H9 (cell line): ENCODE measurements around the gene TENM4. TPM values are rescaled to one million over a fixed set of nuclear protein-coding genes. Genes with fewer than 3 reads are reported as not detected.

Experiments
- DNase-seq: peaks from one replicate; pipeline ENCODE4 v3.0.0-alpha.2; 2017
- H2AFZ ChIP-seq: one replicate; pipeline ENCODE4 v1.6.1; 2013; ENCODE audit warnings: mild to moderate bottlenecking, low read length, control low read depth, moderate library complexity
- H2AK5ac ChIP-seq: 2 replicates; pipeline ENCODE4 v1.6.1; 2013; ENCODE audit warnings: low read length, control low read depth, mixed read lengths; ENCODE audit not compliant: insufficient read length
- H2BK120ac ChIP-seq: one replicate; pipeline ENCODE4 v1.6.1; 2013; ENCODE audit warnings: low read depth, mild to moderate bottlenecking, low read length, control low read depth, inconsistent platforms; ENCODE audit not compliant: poor library complexity, severe bottlenecking
- H2BK12ac ChIP-seq: 2 replicates; pipeline ENCODE4 v1.6.1; 2013; ENCODE audit warnings: low read length, control low read depth, mixed read lengths, low read depth; ENCODE audit not compliant: insufficient read length
- H2BK15ac ChIP-seq: 2 replicates; pipeline ENCODE4 v1.6.1; 2013; ENCODE audit warnings: low read depth, low read length, control low read depth
- H2BK20ac ChIP-seq: one replicate; pipeline ENCODE4 v1.6.1; 2013; ENCODE audit warnings: low read depth, mild to moderate bottlenecking, low read length, control low read depth, inconsistent platforms; ENCODE audit not compliant: poor library complexity, severe bottlenecking
- H2BK5ac ChIP-seq: 2 replicates; pipeline ENCODE4 v1.6.1; 2013; ENCODE audit warnings: low read length, control low read depth, mixed read lengths; ENCODE audit not compliant: insufficient read length
- H3K14ac ChIP-seq: 2 replicates; pipeline ENCODE4 v1.6.1; 2013; ENCODE audit warnings: low read length, control low read depth; ENCODE audit not compliant: insufficient read depth
- H3K18ac ChIP-seq: 2 replicates; pipeline ENCODE4 v1.6.1; 2013; ENCODE audit warnings: low read depth, mild to moderate bottlenecking, mixed read lengths, low read length, control low read depth; ENCODE audit not compliant: insufficient read length
- H3K23ac ChIP-seq: 2 replicates; pipeline ENCODE4 v1.6.1; 2013; ENCODE audit warnings: low read length, control low read depth, mixed read lengths, low read depth; ENCODE audit not compliant: insufficient read length
- H3K23me2 ChIP-seq: 2 replicates; pipeline ENCODE4 v1.6.1; 2013; ENCODE audit warnings: low read depth, mild to moderate bottlenecking, mixed read lengths, low read length, control low read depth; ENCODE audit not compliant: insufficient read length, poor library complexity, severe bottlenecking
- H3K27ac ChIP-seq: 2 replicates; pipeline ENCODE4 v1.5.1; 2013; ENCODE audit warnings: low read length, control low read depth, mixed read lengths, low read depth; ENCODE audit not compliant: insufficient read length
- H3K27me3 ChIP-seq: 2 replicates; pipeline ENCODE4 v1.6.1; 2013; ENCODE audit warnings: low read length, control low read depth, inconsistent platforms; ENCODE audit not compliant: insufficient read depth
- H3K4ac ChIP-seq: 2 replicates; pipeline ENCODE4 v1.6.1; 2013; ENCODE audit warnings: low read depth, mild to moderate bottlenecking, control low read depth, inconsistent platforms, low read length, moderate library complexity
- H3K4me1 ChIP-seq: 2 replicates; pipeline ENCODE4 v1.6.1; 2013; ENCODE audit warnings: low read length, control low read depth, inconsistent platforms; ENCODE audit not compliant: insufficient read depth
- H3K4me2 ChIP-seq: 2 replicates; pipeline ENCODE4 v1.6.1; 2013; ENCODE audit warnings: low read length, control low read depth, mixed read lengths; ENCODE audit not compliant: insufficient read length, insufficient read depth
- H3K56ac ChIP-seq: 2 replicates; pipeline ENCODE4 v1.6.1; 2013; ENCODE audit warnings: low read depth, mild to moderate bottlenecking, mixed read lengths, low read length, control low read depth; ENCODE audit not compliant: insufficient read length
- H3K79me1 ChIP-seq: 2 replicates; pipeline ENCODE4 v1.6.1; 2013; ENCODE audit warnings: low read depth, mild to moderate bottlenecking, moderate library complexity, low read length, control low read depth, inconsistent platforms; ENCODE audit not compliant: insufficient read depth, poor library complexity, severe bottlenecking
- H3K79me2 ChIP-seq: 2 replicates; pipeline ENCODE4 v1.6.1; 2013; ENCODE audit warnings: low read length, control low read depth, inconsistent platforms; ENCODE audit not compliant: insufficient read depth
- H3K9ac ChIP-seq: 2 replicates; pipeline ENCODE4 v1.6.1; 2013; ENCODE audit warnings: low read length, control low read depth, mixed read lengths; ENCODE audit not compliant: insufficient read length; ENCODE audit errors: extremely low read depth
- H3K9me3 ChIP-seq: one replicate; pipeline ENCODE4 v1.6.1; 2013; ENCODE audit warnings: low read depth, low read length, inconsistent platforms; ENCODE audit not compliant: control insufficient read depth
- H3T11ph ChIP-seq: one replicate; pipeline ENCODE4 v1.6.1; 2013; ENCODE audit warnings: mild to moderate bottlenecking, low read length, control low read depth, inconsistent platforms
- H4K20me1 ChIP-seq: one replicate; pipeline ENCODE4 v1.6.1; 2013; ENCODE audit not compliant: control insufficient read depth, insufficient read length, insufficient read depth
- H4K5ac ChIP-seq: 2 replicates; pipeline ENCODE4 v1.6.1; 2013; ENCODE audit warnings: low read depth, mild to moderate bottlenecking, mixed read lengths, low read length, control low read depth; ENCODE audit not compliant: insufficient read length
- H4K8ac ChIP-seq: replicated peaks from 2 replicates; pipeline ENCODE4 v1.6.1; 2013; ENCODE audit warnings: low read length, control low read depth, mixed read lengths, low read depth; ENCODE audit not compliant: insufficient read length
- H4K91ac ChIP-seq: 2 replicates; pipeline ENCODE4 v1.6.1; 2013; ENCODE audit warnings: low read depth, mild to moderate bottlenecking, moderate library complexity, mixed read lengths, low read length, control low read depth; ENCODE audit not compliant: insufficient read length
- H3K27ac Mint-ChIP-seq, 3 experiments: 2 replicates in 2 of 3; 3 replicates in 1 of 3; pipeline ENCODE4 v1.8.0; 2020 to 2021; ENCODE audit warnings: mixed read lengths in 3 of 3, mild to moderate bottlenecking in 1 of 3, moderate library complexity in 1 of 3
- H3K27me3 Mint-ChIP-seq: 2 replicates; pipeline ENCODE4 v1.8.0; 2021; ENCODE audit warnings: low read depth, mild to moderate bottlenecking, moderate library complexity, mixed read lengths
- H3K36me3 Mint-ChIP-seq, 3 experiments: 2 replicates in 2 of 3; 3 replicates in 1 of 3; pipeline ENCODE4 v1.8.0; 2020 to 2021; ENCODE audit warnings: low read depth in 3 of 3, mixed read lengths in 3 of 3; ENCODE audit not compliant: insufficient read depth in 1 of 3
- H3K4me1 Mint-ChIP-seq, 2 experiments: 2 replicates each; pipeline ENCODE4 v1.8.0; 2020; ENCODE audit warnings: mixed read lengths in 2 of 2
- H3K4me3 Mint-ChIP-seq, 2 experiments: 2 replicates in 1 of 2; 3 replicates in 1 of 2; pipeline ENCODE4 v1.8.0; 2020 to 2021; ENCODE audit warnings: mild to moderate bottlenecking in 2 of 2, mixed read lengths in 2 of 2, moderate library complexity in 1 of 2
- H3K9me3 Mint-ChIP-seq, 2 experiments: 2 replicates in 1 of 2; 3 replicates in 1 of 2; pipeline ENCODE4 v1.8.0; 2020; ENCODE audit warnings: mild to moderate bottlenecking in 2 of 2, mixed read lengths in 2 of 2, moderate library complexity in 1 of 2
- CTCF ChIP-seq: fragments of 200-600 bp; sonication (generic); conservative IDR thresholded peaks from 3 replicates; pipeline ENCODE4 v1.8.0; 2021; ENCODE audit warnings: antibody characterized with exemption, mild to moderate bottlenecking
- WGBS: extraction: QIAGEN DNeasy Blood & Tissue Kit; methylation state at CpG from one replicate; pipeline ENCODE4 v1.1.7; 2013; ENCODE audit warnings: missing lambda C conversion rate, low lambda C conversion rate, mixed read lengths; ENCODE audit not compliant: insufficient read length; ENCODE audit errors: extremely low coverage; 5-methylcytosine and 5-hydroxymethylcytosine counted together
- total RNA-seq: library from RNA; stranded (reverse); gene quantifications from 2 replicates; pipeline ENCODE4 v1.2.1, GENCODE V29; 2021

TENM4 gene
- total RNA-seq, 1 experiment from 2014 or later, result 4.6 TPM

GRCh38 chr11:78660471-78660870, 780.4 kb downstream of the TENM4 start:
- Histone ChIP-seq H3T11ph (no peak overlapping the region), H2BK15ac (no peak overlapping the region), H4K20me1 (no peaks in the 10 kb centered on the region), H2AK5ac (no peak overlapping the region), H3K27ac (no peak overlapping the region), H3K4me2 (no peak overlapping the region), H3K4me1 (no peaks in the 10 kb centered on the region), H3K4ac (no peak overlapping the region), H3K14ac (no peak overlapping the region), H3K56ac (no peak overlapping the region), H4K91ac (no peak overlapping the region), H3K79me1 (no peaks in the 10 kb centered on the region), H2BK5ac (no peak overlapping the region), H3K23ac (no peak overlapping the region), H2BK12ac (no peak overlapping the region), H3K79me2 (no peaks in the 10 kb centered on the region), H2AFZ (no peak overlapping the region), H4K5ac (no peak overlapping the region), H2BK120ac (no peak overlapping the region), H3K23me2 (no peaks in the 10 kb centered on the region), H3K9me3 (no peaks in the 10 kb centered on the region), H4K8ac (no peak overlapping the region), H2BK20ac (no peak overlapping the region), H3K27me3 (no peaks in the 10 kb centered on the region), H3K18ac (no peak overlapping the region), H3K9ac (no peak overlapping the region)
- H3K27me3 Mint-ChIP-seq, result no peaks in the 10 kb centered on the region
- no peak overlapping the region for H3K4me3 Mint-ChIP-seq
- peak overlapping the region in 1 of 3 experiments; percentile 80; a peak in 1 of 7 replicates for H3K27ac Mint-ChIP-seq
- TF ChIP-seq CTCF, result no peak
- no peaks in the 10 kb centered on the region for H3K9me3 Mint-ChIP-seq
- H3K4me1 Mint-ChIP-seq, result peaks cover 5 to 14% of the 10 kb centered on the region in 2 experiments
- peaks cover 0 to 6% (median 0%) of the 10 kb centered on the region in 3 experiments; a peak in 2 of 7 replicates for H3K36me3 Mint-ChIP-seq
- DNase-seq, result peak; percentile 2
- WGBS, result 100% methylated on average over 1 of the region's 4 CpGs
